ENCODE data around the gene SIX3. TPM values are rescaled to one million over a fixed set of nuclear protein-coding genes. Genes with fewer than 3 reads are reported as not detected.

Gene SIX3

Small RNA genes within 50 kb of the gene (small RNA-seq; reads per million reads assigned to genes)
- not detected for gene RF02246 (ENCODE audit: insufficient read depth)
- gene RF02247 (ENCODE audit: insufficient read depth): not detected
- gene RF02248 (ENCODE audit: insufficient read depth): not detected
- gene RF02250 (ENCODE audit: insufficient read depth): not detected
- gene RF02251 (ENCODE audit: insufficient read depth): not detected
- not detected for gene RF02252 (ENCODE audit: insufficient read depth)

All from neuronal stem cell (in vitro differentiated cells).